ENCODE measurements around the gene SWSAP1. TPM values are rescaled to one million over a fixed set of nuclear protein-coding genes. Genes with fewer than 3 reads are reported as not detected.

The SWSAP1 gene
- total RNA-seq, 1 donor from 2014 or later = 2.1 TPM

GRCh38 chr19:11423164-11423790, 48.8 kb downstream of the SWSAP1 start:
- Mint-ChIP-seq H3K27ac (ENCODE audit: unreplicated experiment) (no peak overlapping the region), H3K36me3 (ENCODE audit: unreplicated experiment) (no peaks in the 10 kb centered on the region), H3K4me3 (ENCODE audit: unreplicated experiment) (no peak overlapping the region), H3K9me3 (ENCODE audit: unreplicated experiment) (peaks cover 5% of the 10 kb centered on the region), H3K4me1 (ENCODE audit: low read depth, unreplicated experiment) (peaks cover 3% of the 10 kb centered on the region), H3K27me3 (ENCODE audit: unreplicated experiment) (peaks cover 18% of the 10 kb centered on the region)
- no peak for DNase-seq
- TF ChIP-seq CTCF (IDR thresholded peaks at IDR 0.05; ENCODE audit: partially characterized antibody, unreplicated experiment) = no peak

GRCh38 chr19:11423791-11424181, 49.3 kb downstream of the SWSAP1 start:
- H3K4me3 Mint-ChIP-seq (ENCODE audit: unreplicated experiment) = no peak overlapping the region
- no peak for TF ChIP-seq CTCF (IDR thresholded peaks at IDR 0.05; ENCODE audit: partially characterized antibody, unreplicated experiment)
- H3K27me3 Mint-ChIP-seq (ENCODE audit: unreplicated experiment) = peaks cover 18% of the 10 kb centered on the region
- DNase-seq = no peak
- peaks cover 3% of the 10 kb centered on the region for H3K4me1 Mint-ChIP-seq (ENCODE audit: low read depth, unreplicated experiment)
- H3K9me3 Mint-ChIP-seq (ENCODE audit: unreplicated experiment) = peaks cover 5% of the 10 kb centered on the region
- no peaks in the 10 kb centered on the region for H3K36me3 Mint-ChIP-seq (ENCODE audit: unreplicated experiment)
- no peak overlapping the region for H3K27ac Mint-ChIP-seq (ENCODE audit: unreplicated experiment)

Other genes starting within 250 kb of the SWSAP1 start
- 3.8 TPM for gene SPC24, start 218.9 kb upstream of the SWSAP1 start, total RNA-seq (ENCODE audit: unreplicated experiment)
- gene KANK2, start 177.1 kb upstream of the SWSAP1 start, total RNA-seq (ENCODE audit: unreplicated experiment) = 23.0 TPM
- not detected for gene ANGPTL8, start 135.0 kb upstream of the SWSAP1 start, total RNA-seq (ENCODE audit: unreplicated experiment)
- 260 TPM for gene DOCK6, start 112.1 kb upstream of the SWSAP1 start, total RNA-seq (ENCODE audit: unreplicated experiment)
- not detected for gene TSPAN16, start 78.5 kb upstream of the SWSAP1 start, total RNA-seq (ENCODE audit: unreplicated experiment)
- 130 TPM for gene RAB3D, start 35.0 kb upstream of the SWSAP1 start, total RNA-seq (ENCODE audit: unreplicated experiment)
- 43.1 TPM for gene TMEM205, start 28.4 kb upstream of the SWSAP1 start, total RNA-seq (ENCODE audit: unreplicated experiment)
- gene CCDC159, start 28.1 kb upstream of the SWSAP1 start, total RNA-seq (ENCODE audit: unreplicated experiment) = 8.0 TPM
- 77.0 TPM for gene PLPPR2, start 19.2 kb upstream of the SWSAP1 start, total RNA-seq (ENCODE audit: unreplicated experiment)
- gene EPOR, start 9.6 kb downstream of the SWSAP1 start, total RNA-seq (ENCODE audit: unreplicated experiment) = 11.0 TPM
- 0.66 TPM for gene RGL3, start 44.6 kb downstream of the SWSAP1 start, total RNA-seq (ENCODE audit: unreplicated experiment)
- gene ODAD3, start 60.5 kb downstream of the SWSAP1 start, total RNA-seq (ENCODE audit: unreplicated experiment) = 2.6 TPM
- gene PRKCSH, start 61.0 kb downstream of the SWSAP1 start, total RNA-seq (ENCODE audit: unreplicated experiment) = 276 TPM
- gene ELAVL3, start 106.4 kb downstream of the SWSAP1 start, total RNA-seq (ENCODE audit: unreplicated experiment) = 633 TPM
- 19.2 TPM for gene ZNF653, start 131.2 kb downstream of the SWSAP1 start, total RNA-seq (ENCODE audit: unreplicated experiment)
- gene ECSIT, start 154.5 kb downstream of the SWSAP1 start, total RNA-seq (ENCODE audit: unreplicated experiment) = 43.2 TPM
- 2.3 TPM for gene CNN1, start 164.2 kb downstream of the SWSAP1 start, total RNA-seq (ENCODE audit: unreplicated experiment)
- gene ELOF1, start 184.6 kb downstream of the SWSAP1 start, total RNA-seq (ENCODE audit: unreplicated experiment) = 50.7 TPM
- not detected for gene ACP5, start 203.0 kb downstream of the SWSAP1 start, total RNA-seq (ENCODE audit: unreplicated experiment)
- gene ZNF627, start 222.8 kb downstream of the SWSAP1 start, total RNA-seq (ENCODE audit: unreplicated experiment) = 48.2 TPM

All from glutamatergic neuron (in vitro differentiated cells).